Measurements from ENCODE around the gene VSTM4.

VSTM4 gene

DNA sequence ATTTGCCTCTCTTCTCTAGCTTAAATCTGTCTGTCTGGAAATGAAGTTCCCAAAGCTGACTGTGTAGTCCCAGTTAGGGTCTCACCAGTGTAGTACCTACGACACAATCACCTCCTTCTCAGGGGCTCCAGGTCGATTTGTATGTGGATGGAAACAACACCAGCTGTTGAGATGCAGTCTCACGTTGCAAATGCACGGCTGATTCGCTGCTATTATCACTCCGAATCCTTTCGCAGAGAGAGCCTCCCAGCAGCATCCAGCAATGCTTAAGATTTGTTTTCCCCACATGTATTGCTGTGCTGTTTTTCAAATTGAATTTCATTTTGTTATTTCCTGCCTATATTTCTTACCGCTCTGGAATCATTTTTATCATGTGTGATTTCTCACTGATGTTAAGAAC is 16.3 kb downstream of the VSTM4 start:
- ChIA-PET CTCF (no interaction called here), POLR2A (interaction anchor here (0.7 kb wide), 1 partner anchor 43 kb away, joined by 3 read pairs; no protein-coding TSS in a partner anchor)
- DNase-seq (ENCODE audit: low read depth, low spot score): no peak
- TF ChIP-seq, protein P1, sequence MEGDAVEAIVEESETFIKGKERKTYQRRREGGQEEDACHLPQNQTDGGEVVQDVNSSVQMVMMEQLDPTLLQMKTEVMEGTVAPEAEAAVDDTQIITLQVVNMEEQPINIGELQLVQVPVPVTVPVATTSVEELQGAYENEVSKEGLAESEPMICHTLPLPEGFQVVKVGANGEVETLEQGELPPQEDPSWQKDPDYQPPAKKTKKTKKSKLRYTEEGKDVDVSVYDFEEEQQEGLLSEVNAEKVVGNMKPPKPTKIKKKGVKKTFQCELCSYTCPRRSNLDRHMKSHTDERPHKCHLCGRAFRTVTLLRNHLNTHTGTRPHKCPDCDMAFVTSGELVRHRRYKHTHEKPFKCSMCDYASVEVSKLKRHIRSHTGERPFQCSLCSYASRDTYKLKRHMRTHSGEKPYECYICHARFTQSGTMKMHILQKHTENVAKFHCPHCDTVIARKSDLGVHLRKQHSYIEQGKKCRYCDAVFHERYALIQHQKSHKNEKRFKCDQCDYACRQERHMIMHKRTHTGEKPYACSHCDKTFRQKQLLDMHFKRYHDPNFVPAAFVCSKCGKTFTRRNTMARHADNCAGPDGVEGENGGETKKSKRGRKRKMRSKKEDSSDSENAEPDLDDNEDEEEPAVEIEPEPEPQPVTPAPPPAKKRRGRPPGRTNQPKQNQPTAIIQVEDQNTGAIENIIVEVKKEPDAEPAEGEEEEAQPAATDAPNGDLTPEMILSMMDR (IDR thresholded peaks at IDR 0.05; ENCODE audit: insufficient read depth, low read length, missing control alignments): no peak
- no peak overlapping the region for H3K4me3 ChIP-seq (ENCODE audit: low read depth, low read length)

DNA sequence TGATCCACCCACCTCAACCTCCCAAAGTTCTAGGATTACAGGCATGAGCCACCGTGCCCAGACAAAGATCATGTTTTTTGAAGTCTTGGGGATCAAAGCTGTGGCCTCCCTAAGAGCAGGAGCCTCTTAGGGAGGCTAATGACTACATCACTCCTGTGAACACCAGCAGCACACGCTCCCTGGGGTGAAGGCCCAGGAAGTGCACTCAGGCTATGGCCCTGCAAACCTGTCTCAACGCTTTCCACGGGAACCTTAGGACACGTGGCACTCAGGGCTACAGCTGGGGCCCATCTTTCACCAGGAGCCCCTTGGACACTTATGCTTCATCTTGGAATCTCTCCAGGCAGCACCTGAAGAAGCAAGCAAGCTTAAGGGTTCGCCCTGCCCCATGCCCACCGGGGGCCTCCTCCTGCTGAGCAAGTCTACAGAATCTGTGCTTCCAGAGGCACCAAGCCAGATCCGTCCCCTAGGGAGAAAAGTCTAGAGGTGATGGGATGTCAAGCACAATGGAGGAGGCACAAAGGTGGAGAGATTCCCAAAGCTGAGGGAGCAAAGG is 18.4 kb downstream of the VSTM4 start:
- no peak overlapping the region for H3K4me3 ChIP-seq (ENCODE audit: low read depth, low read length)
- ChIA-PET CTCF (no interaction called here), POLR2A (no interaction called here)
- TF ChIP-seq, protein P1 (IDR thresholded peaks at IDR 0.05; ENCODE audit: insufficient read depth, low read length, missing control alignments): no peak
- no peak for DNase-seq (ENCODE audit: low read depth, low spot score)

DNA sequence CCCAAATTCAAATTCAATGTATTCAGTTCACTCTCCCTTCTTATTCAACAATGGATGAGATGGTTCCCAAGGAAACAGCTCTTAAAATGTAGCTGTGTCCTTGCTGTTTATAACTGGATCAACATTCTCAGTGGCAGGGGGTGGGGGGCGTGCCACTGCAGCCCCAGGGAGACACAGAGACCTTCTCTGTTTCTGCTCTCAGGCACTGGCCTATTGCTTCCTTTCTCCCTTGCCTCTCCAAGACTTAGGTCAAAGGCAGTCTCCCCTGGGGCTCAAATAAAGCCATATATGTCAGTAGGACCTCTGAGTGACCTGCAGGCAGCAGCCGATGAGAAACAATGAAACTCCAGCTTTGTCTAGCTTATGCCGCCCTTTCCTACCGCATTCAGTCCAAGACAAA is 20.7 kb downstream of the VSTM4 start:
- ChIA-PET CTCF (no interaction called here), POLR2A (no interaction called here)
- DNase-seq (ENCODE audit: low read depth, low spot score): no peak
- TF ChIP-seq, protein P1 (IDR thresholded peaks at IDR 0.05; ENCODE audit: insufficient read depth, low read length, missing control alignments): no peak
- H3K4me3 ChIP-seq (ENCODE audit: low read depth, low read length): no peak overlapping the region

DNA sequence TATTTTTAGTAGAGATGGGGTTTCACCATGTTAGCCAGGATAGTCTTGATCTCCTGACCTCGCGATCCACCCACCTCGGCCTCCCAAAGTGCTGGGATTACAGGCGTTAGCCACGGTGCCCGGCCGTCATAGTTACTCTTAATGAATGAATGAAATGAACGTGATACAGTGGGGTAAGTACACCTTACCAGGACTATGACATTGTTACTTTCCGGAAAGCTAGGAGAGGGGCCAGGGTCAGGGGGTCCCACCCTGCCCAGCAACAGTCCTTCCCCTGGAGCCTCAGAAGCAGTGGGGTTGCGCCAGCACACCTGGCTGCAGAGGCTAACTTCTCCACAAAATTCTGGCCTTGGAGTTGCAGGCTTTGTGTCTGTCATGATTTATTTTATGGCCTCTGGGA is 21.4 kb downstream of the VSTM4 start:
- DNase-seq (ENCODE audit: low read depth, low spot score): no peak
- TF ChIP-seq, protein P1 (IDR thresholded peaks at IDR 0.05; ENCODE audit: insufficient read depth, low read length, missing control alignments): no peak
- ChIA-PET CTCF (no interaction called here), POLR2A (no interaction called here)
- H3K4me3 ChIP-seq (ENCODE audit: low read depth, low read length): no peak overlapping the region

DNA sequence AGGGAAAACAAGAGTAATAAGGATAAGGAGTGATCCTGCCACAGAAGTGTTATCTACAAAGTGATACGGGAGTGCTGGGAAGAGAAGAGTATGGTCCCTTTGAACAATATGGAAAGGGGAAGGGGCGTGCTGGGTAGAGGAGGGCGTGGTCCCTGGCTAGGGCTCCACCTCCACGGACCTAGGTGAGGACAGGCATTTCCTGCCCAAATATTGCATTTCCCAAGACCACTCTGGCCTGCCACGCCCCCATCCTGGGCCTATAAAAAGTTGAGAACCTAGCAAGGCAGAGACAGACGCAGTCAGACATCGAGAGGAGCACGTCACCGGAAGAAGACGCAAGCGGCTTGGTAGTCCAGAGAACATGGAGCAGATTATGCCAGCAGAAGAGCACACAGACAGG is 22.8 kb downstream of the VSTM4 start:
- H3K4me3 ChIP-seq (ENCODE audit: low read depth, low read length): no peak overlapping the region
- ChIA-PET POLR2A (no interaction called here), CTCF (no interaction called here)
- TF ChIP-seq, protein P1 (IDR thresholded peaks at IDR 0.05; ENCODE audit: insufficient read depth, low read length, missing control alignments): no peak
- DNase-seq (ENCODE audit: low read depth, low spot score): no peak

DNA sequence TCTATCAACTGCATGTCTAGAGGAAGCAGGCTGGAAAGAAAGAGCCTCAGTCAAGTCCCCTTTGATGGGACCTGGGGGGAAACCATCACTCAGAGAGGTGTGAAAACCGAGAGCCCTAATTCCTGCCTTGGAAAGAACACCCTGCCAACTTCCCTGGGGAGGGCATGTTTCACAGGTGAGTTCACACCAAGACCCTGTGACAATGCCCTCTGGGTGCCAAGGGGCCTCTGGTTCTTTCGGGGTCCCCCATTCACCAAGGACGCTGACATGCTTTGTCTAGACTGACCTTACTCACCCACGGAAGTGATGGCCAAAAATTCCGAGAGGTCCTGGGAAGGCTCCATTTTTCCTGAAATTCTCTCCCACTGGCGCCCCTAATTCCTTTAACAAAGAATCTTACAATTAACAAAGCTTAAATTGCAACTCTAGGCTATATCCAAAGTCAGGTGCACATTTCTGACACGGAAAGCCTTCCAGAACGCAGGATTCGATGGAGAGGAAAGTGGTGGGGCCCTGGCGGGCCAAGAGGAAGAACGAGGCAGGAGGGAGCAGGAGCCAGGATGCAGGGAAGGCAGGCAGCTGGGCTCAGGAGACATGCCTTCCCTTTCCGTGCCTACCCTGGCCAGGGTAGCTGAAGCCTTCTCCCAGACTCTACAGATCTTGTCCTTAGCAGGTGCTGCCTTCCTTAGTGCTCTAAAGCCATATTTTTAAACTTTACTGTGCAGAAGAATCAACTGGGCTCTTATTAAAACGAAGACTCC is 23.7 kb downstream of the VSTM4 start:
- ChIA-PET CTCF (interaction anchor here (0.9 to 1.3 kb wide), 2 partner anchors 9 to 109 kb away, joined by 3 read pairs; no protein-coding TSS in a partner anchor), POLR2A (no interaction called here)
- TF ChIP-seq, protein P1 (IDR thresholded peaks at IDR 0.05; ENCODE audit: insufficient read depth, low read length, missing control alignments): no peak
- no peak overlapping the region for H3K4me3 ChIP-seq (ENCODE audit: low read depth, low read length)
- no peak for DNase-seq (ENCODE audit: low read depth, low spot score)
